ENCODE data around the gene GPR42. TPM values are rescaled to one million over a fixed set of nuclear protein-coding genes. Genes with fewer than 3 reads are reported as not detected.

The GPR42 gene
- total RNA-seq, 4 donors from 2014 or later = not detected

GRCh38 chr19:35351411-35352176, 19.3 kb upstream of the GPR42 start:
- no peak overlapping the region for H3K4me3 ChIP-seq (ENCODE audit: low read depth, poor library complexity, severe bottlenecking)
- no peak for TF ChIP-seq CTCF (IDR thresholded peaks at IDR 0.05)
- TF ChIP-seq POLR2A (IDR thresholded peaks at IDR 0.05) = no peak
- WGBS, 2 donors = 92 to 93% methylated on average over 42 to 47 of the region's 47 CpGs
- intact Hi-C loops (cut with DNase I; ENCODE audit: low total_unique reads) = loop anchor here (5.0 to 10.0 kb wide), 2 partner anchors 116 to 143 kb away; partner anchors contain the start of gene KRTDAP
- DNase-seq (ENCODE audit: low spot score in 2 of 2) = peak in 1 of 2 donors; percentile 73

GRCh38 chr19:35352177-35352447, 18.8 kb upstream of the GPR42 start:
- peak in 1 of 2 donors; percentile 63 for DNase-seq (ENCODE audit: low spot score in 2 of 2)
- no peak overlapping the region for H3K4me3 ChIP-seq (ENCODE audit: low read depth, poor library complexity, severe bottlenecking)
- TF ChIP-seq CTCF (IDR thresholded peaks at IDR 0.05) (no peak), POLR2A (IDR thresholded peaks at IDR 0.05) (no peak)
- WGBS, 2 donors = 82 to 83% methylated on average over 12 to 18 of the region's 18 CpGs
- intact Hi-C loops (cut with DNase I; ENCODE audit: low total_unique reads) = loop anchor here (5.0 to 10.0 kb wide), 2 partner anchors 115 to 143 kb away; partner anchors contain the start of gene KRTDAP

- WGBS, 2 donors = 28 to 31% methylated on average over 27 to 32 of the region's 32 CpGs
- intact Hi-C loops (cut with DNase I; ENCODE audit: low total_unique reads) = loop anchor here (5.0 to 10.0 kb wide), 2 partner anchors 115 to 142 kb away; partner anchors contain the start of gene KRTDAP
- peak; percentile 59 to 90 for DNase-seq (ENCODE audit: low spot score in 2 of 2)
- H3K4me3 ChIP-seq (ENCODE audit: low read depth, poor library complexity, severe bottlenecking) = no peak overlapping the region
- TF ChIP-seq CTCF (IDR thresholded peaks at IDR 0.05) (peak in 1 of 3 donors; percentile 55), POLR2A (IDR thresholded peaks at IDR 0.05) (no peak)
These were observed 18.2 kb upstream of the GPR42 start for GRCh38 chr19:35352448-35353304.

GRCh38 chr19:35353635-35354034, 17.2 kb upstream of the GPR42 start:
- peak in 1 of 2 donors; percentile 67 for DNase-seq (ENCODE audit: low spot score in 2 of 2)
- intact Hi-C loops (cut with DNase I; ENCODE audit: low total_unique reads) = loop anchor here (5.0 to 10.0 kb wide), 2 partner anchors 114 to 141 kb away; partner anchors contain the start of gene KRTDAP
- TF ChIP-seq CTCF (IDR thresholded peaks at IDR 0.05) (no peak), POLR2A (IDR thresholded peaks at IDR 0.05) (no peak)
- H3K4me3 ChIP-seq (ENCODE audit: low read depth, poor library complexity, severe bottlenecking) = no peak overlapping the region
- WGBS, 2 donors = 71 to 74% methylated on average over 9 of the region's 9 CpGs

- TF ChIP-seq CTCF (IDR thresholded peaks at IDR 0.05) = no peak
- TF ChIP-seq POLR2A (IDR thresholded peaks at IDR 0.05) = no peak
- intact Hi-C loops (cut with DNase I; ENCODE audit: low total_unique reads) = loop anchor here (5.0 to 10.0 kb wide), 2 partner anchors 112 to 140 kb away; partner anchors contain the start of gene KRTDAP
- peak in 1 of 2 donors; percentile 54 for DNase-seq (ENCODE audit: low spot score in 2 of 2)
- H3K4me3 ChIP-seq (ENCODE audit: low read depth, poor library complexity, severe bottlenecking) = no peak overlapping the region
- WGBS, 2 donors = 72 to 80% methylated on average over 8 of the region's 8 CpGs
These were observed 16.0 kb upstream of the GPR42 start for GRCh38 chr19:35354898-35355297.
